DOHH2 (cell line): ENCODE results near the gene PSPH.

Source experiments
- CTCF ChIP-seq: fragments of 200-600 bp; sonication (generic); IDR thresholded peaks from one replicate; pipeline ENCODE4 v1.5.1; 2014; ENCODE audit warnings: antibody characterized with exemption, mild to moderate bottlenecking, low read depth, low read length; ENCODE audit not compliant: poor library complexity, severe bottlenecking
- EZH2phosphoT487 ChIP-seq: fragments of 200-600 bp; sonication (generic); IDR thresholded peaks from 2 replicates; pipeline ENCODE4 v1.6.1; 2017; ENCODE audit warnings: borderline replicate concordance, mild to moderate bottlenecking, antibody characterized with exemption, low read length, moderate library complexity, mixed read lengths

GRCh38 chr7:56051339-56052191, at the start of gene PSPH, which contains the start of gene CCT6A:
- TF ChIP-seq CTCF (no peak), EZH2phosphoT487 (no peak)
